ENCODE measurements around the gene ARID4A.
A peak's percentile ranks its signal among the peaks of the same experiment; 100 is the strongest.

- TF ChIP-seq, protein P1, sequence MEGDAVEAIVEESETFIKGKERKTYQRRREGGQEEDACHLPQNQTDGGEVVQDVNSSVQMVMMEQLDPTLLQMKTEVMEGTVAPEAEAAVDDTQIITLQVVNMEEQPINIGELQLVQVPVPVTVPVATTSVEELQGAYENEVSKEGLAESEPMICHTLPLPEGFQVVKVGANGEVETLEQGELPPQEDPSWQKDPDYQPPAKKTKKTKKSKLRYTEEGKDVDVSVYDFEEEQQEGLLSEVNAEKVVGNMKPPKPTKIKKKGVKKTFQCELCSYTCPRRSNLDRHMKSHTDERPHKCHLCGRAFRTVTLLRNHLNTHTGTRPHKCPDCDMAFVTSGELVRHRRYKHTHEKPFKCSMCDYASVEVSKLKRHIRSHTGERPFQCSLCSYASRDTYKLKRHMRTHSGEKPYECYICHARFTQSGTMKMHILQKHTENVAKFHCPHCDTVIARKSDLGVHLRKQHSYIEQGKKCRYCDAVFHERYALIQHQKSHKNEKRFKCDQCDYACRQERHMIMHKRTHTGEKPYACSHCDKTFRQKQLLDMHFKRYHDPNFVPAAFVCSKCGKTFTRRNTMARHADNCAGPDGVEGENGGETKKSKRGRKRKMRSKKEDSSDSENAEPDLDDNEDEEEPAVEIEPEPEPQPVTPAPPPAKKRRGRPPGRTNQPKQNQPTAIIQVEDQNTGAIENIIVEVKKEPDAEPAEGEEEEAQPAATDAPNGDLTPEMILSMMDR (IDR thresholded peaks at IDR 0.05): peak in 4 of 6 experiments; percentile 12 to 62 (median 54)
- TF ChIP-seq POLR2A (IDR thresholded peaks at IDR 0.05): no peak
Measured at GRCh38 chr14:58272588-58273372, 25.6 kb upstream of the ARID4A start.
